Activated CD4-positive, alpha-beta memory T cell treated with anti-CD3 and anti-CD28 coated beads, Interleukin-2, amount 10 ng/mL, durations not matched to agents 7 days and 5 days (primary cell): ENCODE measurements around the gene HLA-DRA. TPM values are rescaled to one million over a fixed set of nuclear protein-coding genes. Genes with fewer than 3 reads are reported as not detected.
"Not testable (repeated sequence)": the region's sequence is repeated elsewhere in the genome, so short reads cannot be mapped to it uniquely, and the experiment has no call there.

Experiments used
- CTCF ChIA-PET: fragments of 350-600 bp; sonication (Branson Sonifier 250); formaldehyde crosslinking; loops from one replicate; lab custom pipeline; 2021; ENCODE audit warnings: antibody characterized with exemption, inconsistent platforms; lab: Charles Lee
- POLR2A ChIA-PET: fragments of 350-600 bp; sonication (Branson Sonifier 250); formaldehyde crosslinking; loops from one replicate; lab custom pipeline; 2021; ENCODE audit warnings: antibody characterized with exemption; lab: Charles Lee
- DNase-seq: peaks from one replicate; pipeline ENCODE4 v3.0.0-alpha.2; 2020
- H3K27ac Mint-ChIP-seq: one replicate; pipeline ENCODE4 v1.8.0; 2021; ENCODE audit warnings: mild to moderate bottlenecking, mixed read lengths
- H3K27me3 Mint-ChIP-seq: one replicate; pipeline ENCODE4 v1.8.0; 2021; ENCODE audit warnings: mixed read lengths
- H3K36me3 Mint-ChIP-seq: one replicate; pipeline ENCODE4 v1.8.0; 2021; ENCODE audit warnings: low read depth, mixed read lengths
- H3K4me1 Mint-ChIP-seq: one replicate; pipeline ENCODE4 v1.8.0; 2021; ENCODE audit warnings: mixed read lengths
- H3K4me3 Mint-ChIP-seq: one replicate; pipeline ENCODE4 v1.8.0; 2021; ENCODE audit warnings: mild to moderate bottlenecking, mixed read lengths
- H3K9me3 Mint-ChIP-seq: one replicate; pipeline ENCODE4 v1.8.0; 2021; ENCODE audit warnings: mixed read lengths
- total RNA-seq, 2 experiments: library from RNA; stranded (reverse); gene quantifications; one replicate each; pipeline ENCODE4 v1.2.3, GENCODE V29; 2021

Gene HLA-DRA
- total RNA-seq, 2 experiments from 2014 or later = 203 to 204 TPM

DNA sequence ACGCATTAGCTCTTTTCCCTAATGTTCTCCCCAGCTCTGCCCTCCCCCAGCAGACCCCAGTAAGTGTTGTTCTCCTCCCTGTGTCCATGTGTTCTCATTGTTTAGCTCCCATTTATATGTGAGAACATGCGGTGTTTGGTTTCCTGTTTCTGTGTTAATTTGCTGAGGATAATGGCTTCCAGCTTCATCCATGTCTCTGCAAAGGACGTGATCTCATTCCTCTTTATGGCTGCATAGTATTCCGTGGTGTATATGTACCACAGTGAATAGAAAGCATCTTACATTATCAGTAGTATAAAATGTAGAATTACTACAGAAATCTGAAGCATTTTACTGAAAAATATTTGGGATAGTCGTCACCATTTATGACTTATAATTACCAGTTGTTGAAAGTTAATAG, 21.8 kb downstream of the HLA-DRA start:
- DNase-seq = no peak

DNA sequence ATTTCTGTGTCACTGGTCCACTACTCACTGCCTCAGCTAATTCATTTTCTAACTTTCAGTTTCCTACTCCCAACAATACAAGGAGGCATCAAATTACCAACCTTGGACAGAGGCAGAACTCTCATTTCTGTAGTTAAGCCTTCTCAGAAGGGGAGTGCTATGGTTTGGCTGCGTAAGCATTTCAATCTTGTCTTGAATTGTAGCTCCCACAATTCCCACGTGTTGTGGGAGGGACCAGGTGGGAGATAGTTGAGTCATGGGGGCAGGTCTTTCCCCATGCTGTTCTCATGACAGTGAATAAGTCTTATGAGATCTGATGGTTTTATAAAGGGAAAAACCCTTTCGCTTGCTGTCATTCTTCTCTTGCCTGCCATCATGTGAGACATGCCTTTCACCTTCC, 22.9 kb downstream of the HLA-DRA start:
- H3K4me1 Mint-ChIP-seq = peaks cover 15% of the 10 kb centered on the region
- no peak overlapping the region for H3K4me3 Mint-ChIP-seq
- no peaks in the 10 kb centered on the region for H3K36me3 Mint-ChIP-seq
- peaks cover 7% of the 10 kb centered on the region for H3K9me3 Mint-ChIP-seq
- peak; percentile 41 for DNase-seq
- peaks cover 67% of the 10 kb centered on the region for H3K27me3 Mint-ChIP-seq
- POLR2A ChIA-PET = no interaction called here
- CTCF ChIA-PET = no interaction called here
- no peak overlapping the region for H3K27ac Mint-ChIP-seq

More for the DNA sequence above, 21.8 kb downstream of the HLA-DRA start:
- Mint-ChIP-seq H3K36me3 (no peaks in the 10 kb centered on the region), H3K27me3 (peaks cover 73% of the 10 kb centered on the region), H3K27ac (no peak overlapping the region), H3K9me3 (peaks cover 5% of the 10 kb centered on the region), H3K4me1 (peaks cover 15% of the 10 kb centered on the region), H3K4me3 (no peak overlapping the region)
- POLR2A ChIA-PET = no interaction called here
- CTCF ChIA-PET = no interaction called here

DNA sequence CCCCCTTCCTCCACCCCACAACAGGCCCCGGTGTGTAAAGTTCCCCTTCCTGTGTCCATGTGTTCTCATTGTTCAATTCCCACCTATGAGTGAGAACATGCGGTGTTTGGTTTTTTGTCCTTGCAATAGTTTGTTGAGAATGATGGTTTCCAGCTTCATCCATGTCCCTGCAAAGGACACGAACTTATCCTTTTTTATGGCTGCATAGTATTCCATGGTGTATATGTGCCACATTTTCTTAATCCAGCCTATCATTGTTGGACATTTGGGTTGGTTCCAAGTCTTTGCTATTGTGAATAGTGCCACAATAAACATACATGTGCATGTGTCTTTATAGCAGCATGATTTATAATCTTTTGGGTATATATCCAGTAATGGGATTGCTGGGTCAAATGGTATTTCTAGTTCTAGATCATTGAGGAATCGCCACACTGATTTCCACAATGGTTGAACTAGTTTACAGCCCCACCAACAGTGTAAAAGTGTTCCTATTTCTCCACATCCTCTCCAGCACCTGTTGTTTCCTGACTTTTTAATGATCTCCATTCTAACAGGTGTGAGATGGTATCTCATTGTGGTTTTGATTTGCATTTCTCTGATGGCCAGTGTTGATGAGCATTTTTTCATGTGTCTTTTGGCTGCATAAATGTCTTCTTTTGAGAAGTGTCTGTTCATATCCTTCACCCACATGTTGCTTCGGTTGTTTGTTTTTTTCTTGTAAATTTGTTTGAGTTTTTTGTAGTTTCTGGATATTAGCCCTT, 28.2 kb downstream of the HLA-DRA start:
- POLR2A ChIA-PET, H3K9me3 Mint-ChIP-seq, H3K27ac Mint-ChIP-seq, H3K4me3 Mint-ChIP-seq, H3K36me3 Mint-ChIP-seq, H3K4me1 Mint-ChIP-seq, CTCF ChIA-PET, DNase-seq: not testable (repeated sequence)
- peaks cover 43% of the 10 kb centered on the region for H3K27me3 Mint-ChIP-seq

DNA sequence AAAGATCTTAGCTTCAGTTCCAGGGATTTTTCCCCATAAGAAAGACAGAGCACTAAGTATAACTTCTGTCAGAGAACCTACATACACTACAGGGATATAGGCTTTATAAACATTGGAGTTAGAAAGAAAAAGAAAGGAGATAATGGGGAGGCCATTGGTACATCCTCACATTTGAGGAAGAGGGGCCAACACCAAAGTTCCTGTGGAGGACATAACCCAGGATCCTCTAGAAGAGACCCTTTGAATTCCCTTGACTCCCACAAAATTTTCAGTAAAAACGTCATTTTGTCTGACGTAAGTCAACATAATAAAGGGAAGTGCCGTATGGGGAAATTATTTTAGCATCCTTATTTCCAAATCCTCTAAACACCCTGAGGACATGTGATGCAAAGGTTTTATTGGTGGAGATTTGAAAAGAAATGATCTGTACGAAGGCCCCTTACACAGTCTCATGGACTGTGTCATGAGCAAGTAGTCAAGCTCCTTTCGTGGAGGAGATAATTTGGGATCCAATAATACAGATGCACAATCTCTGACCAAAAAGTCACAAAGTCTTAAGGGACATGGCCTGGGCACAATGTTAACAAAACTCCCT, 33.2 kb downstream of the HLA-DRA start:
- no peak overlapping the region for H3K4me3 Mint-ChIP-seq
- ChIA-PET POLR2A (interaction anchor here (0.6 kb wide), 1 partner anchor 10 kb away, joined by 3 read pairs; no protein-coding TSS in a partner anchor), CTCF (interaction anchor here (1.1 to 1.5 kb wide), 2 partner anchors 14 to 59 kb away, joined by 3 to 4 read pairs; no protein-coding TSS in a partner anchor)
- H3K36me3 Mint-ChIP-seq = no peaks in the 10 kb centered on the region
- peaks cover 2% of the 10 kb centered on the region for H3K9me3 Mint-ChIP-seq
- H3K27me3 Mint-ChIP-seq = peaks cover 27% of the 10 kb centered on the region
- DNase-seq = no peak
- H3K4me1 Mint-ChIP-seq = peaks cover 7% of the 10 kb centered on the region
- H3K27ac Mint-ChIP-seq = no peak overlapping the region

DNA sequence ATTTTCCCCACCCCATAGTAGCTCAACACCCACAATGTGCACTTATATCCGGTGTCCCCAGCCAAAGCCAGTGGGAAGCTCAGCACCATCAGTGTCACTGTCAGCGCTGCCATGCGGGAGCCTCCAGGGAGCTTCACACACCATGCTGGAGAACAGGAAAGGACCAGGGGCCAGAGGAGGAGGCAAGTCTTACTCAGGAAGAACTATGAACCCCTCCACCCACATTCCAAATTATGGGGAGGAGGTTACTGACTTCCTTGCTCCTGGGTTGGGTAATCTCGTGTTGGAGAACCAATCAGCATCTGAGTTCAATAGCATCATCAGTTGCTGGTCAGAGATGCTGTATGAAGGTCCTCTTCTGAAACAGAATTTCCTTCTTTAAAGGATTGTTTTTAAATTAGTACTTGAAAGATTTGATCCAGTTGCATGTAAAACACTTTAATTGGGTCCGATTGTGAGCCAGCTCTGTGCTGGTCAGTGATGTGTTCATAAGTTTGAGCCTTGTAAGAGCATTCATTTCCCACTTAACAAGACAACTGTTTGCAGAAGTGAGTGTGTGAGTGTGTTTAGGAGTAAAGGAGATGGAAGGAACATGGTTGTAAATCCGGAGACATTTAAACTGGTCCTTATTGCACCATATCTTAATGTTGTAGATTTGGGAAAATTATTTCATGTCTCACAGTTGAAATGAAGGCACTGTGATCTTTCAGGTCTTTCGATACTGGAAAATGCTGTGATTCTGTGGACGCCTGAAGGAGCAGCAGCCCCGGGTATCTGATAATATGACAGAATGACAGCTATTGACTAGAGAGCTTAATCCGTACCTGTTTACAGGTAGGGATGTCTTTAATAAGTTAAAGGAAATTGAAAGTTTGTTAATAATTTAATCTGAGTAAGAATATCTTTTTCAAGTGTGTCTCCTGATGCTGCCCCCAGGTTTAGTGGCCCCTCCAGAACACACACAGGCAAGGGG, 34.0 kb downstream of the HLA-DRA start:
- H3K4me3 Mint-ChIP-seq, DNase-seq, H3K36me3 Mint-ChIP-seq, H3K9me3 Mint-ChIP-seq, H3K4me1 Mint-ChIP-seq: not testable (repeated sequence)
- CTCF ChIA-PET = interaction anchor here (1.1 kb wide), 1 partner anchor 60 kb away, joined by 4 read pairs; no protein-coding TSS in a partner anchor
- POLR2A ChIA-PET = interaction anchor here (0.6 kb wide), 1 partner anchor 10 kb away, joined by 3 read pairs; no protein-coding TSS in a partner anchor
- H3K27me3 Mint-ChIP-seq = peaks cover 23% of the 10 kb centered on the region
- H3K27ac Mint-ChIP-seq = peak overlapping the region; percentile 61

DNA sequence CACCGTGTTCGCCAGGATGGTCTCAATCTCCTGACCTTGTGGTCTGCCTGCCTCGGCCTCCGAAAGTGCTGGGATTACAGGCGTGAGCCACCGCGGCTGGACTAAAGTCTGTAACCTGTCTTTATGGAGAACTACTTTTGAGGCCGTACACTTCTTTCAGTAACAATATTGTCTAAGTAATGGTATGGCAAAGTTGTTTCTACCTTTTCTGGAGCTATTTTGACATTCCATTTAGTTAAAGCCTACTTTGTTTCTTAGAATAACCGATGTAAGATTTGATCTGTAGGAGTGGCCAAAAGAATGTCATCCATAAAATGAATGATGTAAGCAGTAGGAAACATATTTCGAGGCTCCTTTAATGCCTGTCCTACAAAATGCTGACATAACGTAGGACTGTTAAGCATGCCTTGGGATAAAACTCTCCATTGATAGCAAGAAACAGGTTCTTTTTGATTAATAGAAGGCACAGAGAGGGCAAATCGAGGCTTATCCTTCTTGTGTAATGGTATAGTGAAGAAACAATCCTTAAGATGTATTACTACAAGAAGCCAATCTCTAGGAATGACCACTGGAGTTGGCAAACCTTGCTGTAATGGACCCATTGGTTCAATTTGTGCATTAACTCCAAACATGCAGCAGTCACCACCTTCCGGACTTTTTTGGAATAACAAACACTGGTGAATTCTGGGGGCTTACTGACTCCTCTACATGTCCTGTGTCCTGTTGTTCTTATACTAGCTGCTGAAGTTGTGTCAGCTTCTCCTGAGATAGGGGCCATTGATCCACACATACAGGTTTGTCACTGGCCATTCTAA, 35.9 kb downstream of the HLA-DRA start:
- Mint-ChIP-seq H3K4me1 (peaks cover 7% of the 10 kb centered on the region), H3K27ac (no peak overlapping the region), H3K27me3 (peaks cover 26% of the 10 kb centered on the region), H3K9me3 (peaks cover 2% of the 10 kb centered on the region), H3K4me3 (no peak overlapping the region), H3K36me3 (no peaks in the 10 kb centered on the region)
- ChIA-PET CTCF (no interaction called here), POLR2A (no interaction called here)
- no peak for DNase-seq

DNA sequence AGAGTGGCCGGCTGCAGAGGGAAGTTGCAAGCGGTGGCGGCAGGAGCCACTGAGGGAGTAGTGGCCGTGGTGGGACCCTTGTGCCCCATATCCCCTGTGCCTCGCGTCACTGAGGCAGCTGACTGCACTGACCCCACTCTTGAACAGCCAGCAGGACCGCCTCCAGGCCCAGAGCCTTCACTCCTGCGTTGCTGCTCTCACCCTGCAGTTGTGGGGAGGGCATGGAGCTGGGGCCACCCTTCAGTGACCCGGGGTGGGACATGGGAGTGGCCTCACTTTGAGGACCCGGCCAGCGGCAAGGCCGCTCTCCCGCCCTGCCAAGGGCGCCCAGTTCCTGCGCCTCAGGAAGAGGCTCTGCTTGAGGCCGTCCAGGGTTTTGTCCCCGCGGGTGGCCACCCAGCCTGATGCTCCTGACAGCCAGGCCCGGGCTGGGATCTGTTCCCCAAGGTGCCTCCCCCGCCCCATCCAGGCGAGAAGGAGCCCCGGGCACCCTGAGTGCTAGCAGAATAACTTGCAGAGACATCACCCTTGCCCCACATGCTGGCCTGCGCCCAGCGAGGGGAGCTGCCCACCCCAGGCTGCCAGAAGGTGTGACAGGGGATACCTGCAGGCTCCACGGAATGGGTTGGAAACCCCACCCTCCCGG, 44.4 kb downstream of the HLA-DRA start:
- Mint-ChIP-seq H3K36me3 (no peaks in the 10 kb centered on the region), H3K4me3 (no peak overlapping the region), H3K4me1 (no peaks in the 10 kb centered on the region), H3K27me3 (peaks cover 24% of the 10 kb centered on the region), H3K27ac (no peak overlapping the region), H3K9me3 (no peaks in the 10 kb centered on the region)
- CTCF ChIA-PET = no interaction called here
- DNase-seq = no peak
- POLR2A ChIA-PET = interaction anchor here (1.2 kb wide), 1 partner anchor 11 kb away, joined by 3 read pairs; no protein-coding TSS in a partner anchor

DNA sequence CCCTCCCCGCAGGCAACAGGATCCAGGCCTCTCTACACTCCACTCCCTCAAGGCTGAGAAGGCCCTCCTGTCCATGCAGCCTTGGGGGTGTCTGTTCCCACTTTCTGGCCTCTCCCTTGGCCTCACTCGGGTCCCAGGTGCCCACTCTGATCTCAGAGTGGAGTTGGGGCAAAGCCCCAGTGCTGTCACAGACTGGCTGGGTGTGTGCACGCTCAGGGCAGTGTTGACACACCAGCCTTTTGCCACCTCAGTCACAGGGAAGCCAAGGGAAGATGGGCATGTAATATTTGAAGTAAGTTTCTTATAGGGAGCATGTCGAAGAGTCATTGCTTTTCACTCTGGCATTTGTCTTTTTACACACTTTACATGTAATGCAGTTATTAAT, 44.9 kb downstream of the HLA-DRA start:
- no peak for DNase-seq
- Mint-ChIP-seq H3K27me3 (peaks cover 21% of the 10 kb centered on the region), H3K4me3 (no peak overlapping the region), H3K9me3 (no peaks in the 10 kb centered on the region), H3K4me1 (no peaks in the 10 kb centered on the region), H3K36me3 (no peaks in the 10 kb centered on the region), H3K27ac (no peak overlapping the region)
- ChIA-PET POLR2A (no interaction called here), CTCF (no interaction called here)

DNA sequence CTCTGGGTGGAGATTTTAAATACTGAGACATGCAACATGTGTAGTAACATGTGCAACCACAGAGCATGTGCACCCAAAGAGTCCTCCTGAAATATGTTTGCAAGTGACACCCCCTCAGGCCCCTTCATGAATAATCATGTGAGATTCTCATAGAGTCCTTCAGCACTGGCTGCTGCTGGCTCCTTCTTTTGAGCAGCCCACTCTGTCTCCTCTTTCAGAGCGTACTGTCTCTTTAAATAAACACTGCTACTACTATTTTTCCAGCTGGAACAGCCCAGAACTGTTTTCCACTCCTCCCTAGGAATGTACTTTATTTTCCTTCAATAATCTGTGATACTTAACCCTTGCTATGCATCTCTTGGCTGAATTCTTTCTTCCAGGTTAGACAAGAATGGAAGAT, 48.4 kb downstream of the HLA-DRA start:
- Mint-ChIP-seq H3K27me3 (peaks cover 2% of the 10 kb centered on the region), H3K9me3 (no peaks in the 10 kb centered on the region), H3K4me3 (no peak overlapping the region), H3K36me3 (no peaks in the 10 kb centered on the region), H3K4me1 (no peaks in the 10 kb centered on the region), H3K27ac (no peak overlapping the region)
- DNase-seq = no peak
- ChIA-PET POLR2A (no interaction called here), CTCF (interaction anchor here (0.6 kb wide), 1 partner anchor 49 kb away, joined by 3 read pairs; no protein-coding TSS in a partner anchor)

DNA sequence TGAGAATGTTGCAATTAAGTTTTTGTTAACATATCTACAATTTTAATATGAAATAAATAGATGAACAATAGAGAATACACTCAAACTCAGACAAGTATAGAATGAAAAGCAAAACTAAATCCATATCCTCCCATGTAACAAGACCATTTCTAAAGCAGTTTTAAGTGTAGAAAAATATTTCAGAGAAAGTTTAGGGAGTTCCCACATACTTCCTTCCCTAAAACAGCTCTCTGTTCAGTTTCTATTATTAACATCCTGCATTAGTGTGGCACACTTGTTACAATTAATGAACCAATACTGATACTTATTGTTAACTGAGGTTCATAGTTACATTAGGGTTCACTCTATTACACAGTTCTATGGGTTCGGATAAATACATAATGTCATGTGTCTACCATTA, 52.0 kb downstream of the HLA-DRA start:
- POLR2A ChIA-PET = no interaction called here
- no peaks in the 10 kb centered on the region for H3K4me1 Mint-ChIP-seq
- CTCF ChIA-PET = no interaction called here
- no peak for DNase-seq
- no peaks in the 10 kb centered on the region for H3K27me3 Mint-ChIP-seq
- H3K4me3 Mint-ChIP-seq = no peak overlapping the region
- H3K9me3 Mint-ChIP-seq = no peaks in the 10 kb centered on the region
- H3K27ac Mint-ChIP-seq = no peak overlapping the region
- no peaks in the 10 kb centered on the region for H3K36me3 Mint-ChIP-seq

DNA sequence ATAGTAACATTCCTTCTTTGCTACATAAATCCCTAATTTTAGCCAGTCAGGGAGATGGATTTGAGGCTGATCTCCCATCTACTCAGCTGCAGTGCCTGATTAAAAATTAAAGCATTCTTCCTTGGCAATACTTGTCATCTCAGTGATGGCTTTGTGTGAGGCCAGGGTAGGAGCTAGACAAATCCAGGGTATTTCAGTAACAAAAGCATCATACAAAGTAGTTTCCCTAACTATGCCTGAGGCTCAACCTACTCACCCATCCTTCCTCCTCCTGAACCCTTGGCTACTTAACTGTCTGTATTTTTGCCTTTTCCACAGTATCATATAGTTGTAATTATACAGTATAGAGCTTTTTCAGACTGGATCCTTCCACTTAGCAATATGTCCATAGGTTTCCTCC, 52.7 kb downstream of the HLA-DRA start:
- H3K27me3 Mint-ChIP-seq = no peaks in the 10 kb centered on the region
- H3K36me3 Mint-ChIP-seq = no peaks in the 10 kb centered on the region
- CTCF ChIA-PET = no interaction called here
- DNase-seq = no peak
- POLR2A ChIA-PET = no interaction called here
- H3K27ac Mint-ChIP-seq = no peak overlapping the region
- H3K9me3 Mint-ChIP-seq = no peaks in the 10 kb centered on the region
- H3K4me1 Mint-ChIP-seq = no peaks in the 10 kb centered on the region
- no peak overlapping the region for H3K4me3 Mint-ChIP-seq
